ENCODE measurements around the gene DUSP28. TPM values are rescaled to one million over a fixed set of nuclear protein-coding genes. Genes with fewer than 3 reads are reported as not detected.

Gene DUSP28
- total and polyA plus RNA-seq, 7 donors, result 6.6 to 18.1 (median 12.6) TPM

GRCh38 chr2:240593026-240593702 lies 33.0 kb downstream of the DUSP28 start:
- Histone ChIP-seq H3K4me3 (no peak overlapping the region), H3K27me3 (ENCODE audit: insufficient read depth in 3 of 3, low read length in 2 of 3) (no peaks in the 10 kb centered on the region), H3K36me3 (ENCODE audit: insufficient read depth in 1 of 2, low read depth in 1 of 2) (peaks cover 0 to 60% of the 10 kb centered on the region in 2 donors), H3K27ac (no peak overlapping the region), H3K4me1 (peaks cover 10% of the 10 kb centered on the region), H3K9me3 (no peaks in the 10 kb centered on the region)
- WGBS, 3 donors, result 87 to 93% (median 88%) methylated on average over 20 of the region's 20 CpGs
- intact Hi-C loops (cut with DNase I), result no loop called here
- no peak for ATAC-seq
- peak in 1 of 2 donors; percentile 37 for DNase-seq
- no peak for TF ChIP-seq CTCF (IDR thresholded peaks at IDR 0.05)

- intact Hi-C loops (cut with DNase I), result no loop called here
- no peak for ATAC-seq
- WGBS, 3 donors, result 80 to 87% (median 85%) methylated on average over 19 of the region's 19 CpGs
Measured at GRCh38 chr2:240593703-240594451, 33.7 kb downstream of the DUSP28 start.

GRCh38 chr2:240594511-240595380 lies 34.6 kb downstream of the DUSP28 start:
- no peak for TF ChIP-seq CTCF (IDR thresholded peaks at IDR 0.05)
- H3K4me1 ChIP-seq, result peaks cover 10% of the 10 kb centered on the region
- 82 to 84% (median 83%) methylated on average over 31 to 34 of the region's 34 CpGs for WGBS, 3 donors
- no peaks in the 10 kb centered on the region for H3K27me3 ChIP-seq (ENCODE audit: insufficient read depth in 3 of 3, low read length in 2 of 3)
- intact Hi-C loops (cut with DNase I), result no loop called here
- no peaks in the 10 kb centered on the region for H3K9me3 ChIP-seq
- peaks cover 0 to 69% of the 10 kb centered on the region in 2 donors for H3K36me3 ChIP-seq (ENCODE audit: insufficient read depth in 1 of 2, low read depth in 1 of 2)
- H3K27ac ChIP-seq, result no peak overlapping the region
- no peak overlapping the region for H3K4me3 ChIP-seq
- DNase-seq (peak; percentile 8 to 50), ATAC-seq (no peak)

More at GRCh38 chr2:240593703-240594451, 33.7 kb downstream of the DUSP28 start:
- H3K27ac ChIP-seq, result no peak overlapping the region
- H3K36me3 ChIP-seq (ENCODE audit: insufficient read depth in 1 of 2, low read depth in 1 of 2), result peaks cover 0 to 67% of the 10 kb centered on the region in 2 donors
- H3K27me3 ChIP-seq (ENCODE audit: insufficient read depth in 3 of 3, low read length in 2 of 3), result no peaks in the 10 kb centered on the region
- peak; percentile 12 to 47 for DNase-seq
- no peak overlapping the region for H3K4me3 ChIP-seq
- H3K4me1 ChIP-seq, result peaks cover 10% of the 10 kb centered on the region
- no peaks in the 10 kb centered on the region for H3K9me3 ChIP-seq
- no peak for TF ChIP-seq CTCF (IDR thresholded peaks at IDR 0.05)

- Histone ChIP-seq H3K4me1 (peaks cover 10% of the 10 kb centered on the region), H3K36me3 (ENCODE audit: insufficient read depth in 1 of 2, low read depth in 1 of 2) (peaks cover 0 to 65% of the 10 kb centered on the region in 2 donors), H3K4me3 (no peak overlapping the region), H3K27ac (no peak overlapping the region), H3K27me3 (ENCODE audit: insufficient read depth in 3 of 3, low read length in 2 of 3) (no peaks in the 10 kb centered on the region), H3K9me3 (no peaks in the 10 kb centered on the region)
- intact Hi-C loops (cut with DNase I), result no loop called here
- peak in 3 of 4 donors; percentile 35 to 46 (median 45) for ATAC-seq
- peak; percentile 20 to 55 for DNase-seq
- TF ChIP-seq CTCF (IDR thresholded peaks at IDR 0.05), result no peak
- 72 to 77% (median 72%) methylated on average over 17 to 18 of the region's 18 CpGs for WGBS, 3 donors
Measured at GRCh38 chr2:240595381-240596079, 35.4 kb downstream of the DUSP28 start.

All from psoas muscle (tissue), 8 donors.